GM12891 (cell line): ENCODE results near the gene HSD17B12.
"Not testable (repeated sequence)": the region's sequence is repeated elsewhere in the genome, so short reads cannot be mapped to it uniquely, and the experiment has no call there.

ENCODE experiments used
- DNase-seq: peaks from one replicate; pipeline ENCODE4 v3.0.0; 2011; ENCODE audit warnings: low spot score; ENCODE audit not compliant: insufficient read length
- FAIRE-seq: peaks from 2 replicates; lab custom pipeline; 2011; peaks lifted over from hg19 to GRCh38; lab: Jason Lieb, UNC
- PAX5 ChIP-seq: IDR thresholded peaks from 2 replicates; pipeline ENCODE4 v1.6.1; 2011; ENCODE audit warnings: low read length, moderate library complexity, mild to moderate bottlenecking; ENCODE audit not compliant: insufficient read depth, severe bottlenecking
- POLR2A ChIP-seq: IDR thresholded peaks from 2 replicates; pipeline ENCODE4 v1.6.1; 2011; ENCODE audit warnings: low read depth, low read length, control low read depth
- POLR2AphosphoS5 ChIP-seq: IDR thresholded peaks from 2 replicates; pipeline ENCODE4 v1.6.1; 2011; ENCODE audit warnings: low read depth, low read length, control low read depth
- POU2F2 ChIP-seq: IDR thresholded peaks from 2 replicates; pipeline ENCODE4 v1.6.1; 2011; ENCODE audit warnings: low read depth, mild to moderate bottlenecking, control low read depth, low read length, moderate library complexity
- SPI1 ChIP-seq: IDR thresholded peaks from 2 replicates; pipeline ENCODE4 v1.6.1; 2011; ENCODE audit warnings: low read depth, low read length, control low read depth
- TAF1 ChIP-seq: IDR thresholded peaks from 2 replicates; pipeline ENCODE4 v1.6.1; 2011; ENCODE audit warnings: low read depth, low read length, control low read depth

Gene HSD17B12

GRCh38 chr11:43765194-43765593, 84.7 kb downstream of the HSD17B12 start:
- no peak for FAIRE-seq
- TF ChIP-seq POLR2AphosphoS5 (no peak), TAF1 (no peak), POU2F2 (no peak), PAX5 (no peak), POLR2A (no peak), SPI1 (no peak)
- no peak for DNase-seq

- FAIRE-seq, DNase-seq: not testable (repeated sequence)
Observed at GRCh38 chr11:43768654-43769053, 88.1 kb downstream of the HSD17B12 start.

GRCh38 chr11:43770173-43770572, 89.6 kb downstream of the HSD17B12 start:
- TF ChIP-seq PAX5 = no peak
- no peak for TF ChIP-seq POU2F2
- TF ChIP-seq SPI1 = no peak
- TF ChIP-seq POLR2A = no peak
- TF ChIP-seq TAF1 = no peak
- no peak for TF ChIP-seq POLR2AphosphoS5
- DNase-seq (no peak), FAIRE-seq (no peak)

GRCh38 chr11:43772733-43773132, 92.2 kb downstream of the HSD17B12 start:
- no peak for FAIRE-seq
- no peak for TF ChIP-seq POLR2A
- TF ChIP-seq SPI1 = no peak
- TF ChIP-seq POU2F2 = no peak
- no peak for TF ChIP-seq PAX5
- TF ChIP-seq TAF1 = no peak
- no peak for TF ChIP-seq POLR2AphosphoS5

GRCh38 chr11:43774786-43775185, 94.2 kb downstream of the HSD17B12 start:
- no peak for TF ChIP-seq POLR2A
- TF ChIP-seq POLR2AphosphoS5 = no peak
- no peak for TF ChIP-seq SPI1
- TF ChIP-seq POU2F2 = no peak
- TF ChIP-seq TAF1 = no peak
- no peak for TF ChIP-seq PAX5
- no peak for FAIRE-seq
- no peak for DNase-seq

More at GRCh38 chr11:43772733-43773132, 92.2 kb downstream of the HSD17B12 start:
- no peak for DNase-seq

GRCh38 chr11:43779306-43779705, 98.8 kb downstream of the HSD17B12 start:
- no peak for TF ChIP-seq POLR2A
- no peak for TF ChIP-seq PAX5
- TF ChIP-seq TAF1 = no peak
- TF ChIP-seq SPI1 = no peak
- TF ChIP-seq POU2F2 = no peak
- TF ChIP-seq POLR2AphosphoS5 = no peak
- FAIRE-seq (no peak), DNase-seq (no peak)

- FAIRE-seq (no peak), DNase-seq (no peak)
- TF ChIP-seq POLR2AphosphoS5 (no peak), SPI1 (no peak), POLR2A (no peak), TAF1 (no peak), PAX5 (no peak), POU2F2 (no peak)
Observed at GRCh38 chr11:43784301-43784700, 103.8 kb downstream of the HSD17B12 start.

- FAIRE-seq (no peak), DNase-seq (no peak)
- TF ChIP-seq TAF1 (no peak), PAX5 (no peak), SPI1 (no peak)
Observed at GRCh38 chr11:43784866-43785265, 104.3 kb downstream of the HSD17B12 start.

GRCh38 chr11:43785318-43785717, 104.8 kb downstream of the HSD17B12 start:
- FAIRE-seq = no peak
- TF ChIP-seq TAF1 = no peak
- TF ChIP-seq POLR2A = no peak
- no peak for TF ChIP-seq SPI1
- no peak for TF ChIP-seq POLR2AphosphoS5
- TF ChIP-seq PAX5 = no peak
- no peak for TF ChIP-seq POU2F2
- DNase-seq = no peak

- TF ChIP-seq SPI1 (no peak), TAF1 (no peak), PAX5 (no peak), POLR2A (no peak), POLR2AphosphoS5 (no peak), POU2F2 (no peak)
- DNase-seq = no peak
- FAIRE-seq = no peak
Observed at GRCh38 chr11:43786016-43786415, 105.5 kb downstream of the HSD17B12 start.

GRCh38 chr11:43787824-43788223, 107.3 kb downstream of the HSD17B12 start:
- no peak for DNase-seq
- no peak for FAIRE-seq
- TF ChIP-seq SPI1 (no peak), POU2F2 (no peak), POLR2AphosphoS5 (no peak), POLR2A (no peak), TAF1 (no peak), PAX5 (no peak)
